H9 (cell line): Measurements from ENCODE around the gene FOS. TPM values are rescaled to one million over a fixed set of nuclear protein-coding genes. Genes with fewer than 3 reads are reported as not detected.
A peak's percentile ranks its signal among the peaks of the same experiment; 100 is the strongest.

Experiments used
- DNase-seq: peaks from one replicate; pipeline ENCODE4 v3.0.0-alpha.2; 2017
- H2AFZ ChIP-seq: one replicate; pipeline ENCODE4 v1.6.1; 2013; ENCODE audit warnings: mild to moderate bottlenecking, low read length, control low read depth, moderate library complexity
- H2AK5ac ChIP-seq: 2 replicates; pipeline ENCODE4 v1.6.1; 2013; ENCODE audit warnings: low read length, control low read depth, mixed read lengths; ENCODE audit not compliant: insufficient read length
- H2BK120ac ChIP-seq: one replicate; pipeline ENCODE4 v1.6.1; 2013; ENCODE audit warnings: low read depth, mild to moderate bottlenecking, low read length, control low read depth, inconsistent platforms; ENCODE audit not compliant: poor library complexity, severe bottlenecking
- H2BK12ac ChIP-seq: 2 replicates; pipeline ENCODE4 v1.6.1; 2013; ENCODE audit warnings: low read length, control low read depth, mixed read lengths, low read depth; ENCODE audit not compliant: insufficient read length
- H2BK15ac ChIP-seq: 2 replicates; pipeline ENCODE4 v1.6.1; 2013; ENCODE audit warnings: low read depth, low read length, control low read depth
- H2BK20ac ChIP-seq: one replicate; pipeline ENCODE4 v1.6.1; 2013; ENCODE audit warnings: low read depth, mild to moderate bottlenecking, low read length, control low read depth, inconsistent platforms; ENCODE audit not compliant: poor library complexity, severe bottlenecking
- H2BK5ac ChIP-seq: 2 replicates; pipeline ENCODE4 v1.6.1; 2013; ENCODE audit warnings: low read length, control low read depth, mixed read lengths; ENCODE audit not compliant: insufficient read length
- H3K14ac ChIP-seq: 2 replicates; pipeline ENCODE4 v1.6.1; 2013; ENCODE audit warnings: low read length, control low read depth; ENCODE audit not compliant: insufficient read depth
- H3K18ac ChIP-seq: 2 replicates; pipeline ENCODE4 v1.6.1; 2013; ENCODE audit warnings: low read depth, mild to moderate bottlenecking, mixed read lengths, low read length, control low read depth; ENCODE audit not compliant: insufficient read length
- H3K23ac ChIP-seq: 2 replicates; pipeline ENCODE4 v1.6.1; 2013; ENCODE audit warnings: low read length, control low read depth, mixed read lengths, low read depth; ENCODE audit not compliant: insufficient read length
- H3K23me2 ChIP-seq: 2 replicates; pipeline ENCODE4 v1.6.1; 2013; ENCODE audit warnings: low read depth, mild to moderate bottlenecking, mixed read lengths, low read length, control low read depth; ENCODE audit not compliant: insufficient read length, poor library complexity, severe bottlenecking
- H3K27ac ChIP-seq: 2 replicates; pipeline ENCODE4 v1.5.1; 2013; ENCODE audit warnings: low read length, control low read depth, mixed read lengths, low read depth; ENCODE audit not compliant: insufficient read length
- H3K27me3 ChIP-seq: 2 replicates; pipeline ENCODE4 v1.6.1; 2013; ENCODE audit warnings: low read length, control low read depth, inconsistent platforms; ENCODE audit not compliant: insufficient read depth
- H3K4ac ChIP-seq: 2 replicates; pipeline ENCODE4 v1.6.1; 2013; ENCODE audit warnings: low read depth, mild to moderate bottlenecking, control low read depth, inconsistent platforms, low read length, moderate library complexity
- H3K4me1 ChIP-seq: 2 replicates; pipeline ENCODE4 v1.6.1; 2013; ENCODE audit warnings: low read length, control low read depth, inconsistent platforms; ENCODE audit not compliant: insufficient read depth
- H3K4me2 ChIP-seq: 2 replicates; pipeline ENCODE4 v1.6.1; 2013; ENCODE audit warnings: low read length, control low read depth, mixed read lengths; ENCODE audit not compliant: insufficient read length, insufficient read depth
- H3K56ac ChIP-seq: 2 replicates; pipeline ENCODE4 v1.6.1; 2013; ENCODE audit warnings: low read depth, mild to moderate bottlenecking, mixed read lengths, low read length, control low read depth; ENCODE audit not compliant: insufficient read length
- H3K79me1 ChIP-seq: 2 replicates; pipeline ENCODE4 v1.6.1; 2013; ENCODE audit warnings: low read depth, mild to moderate bottlenecking, moderate library complexity, low read length, control low read depth, inconsistent platforms; ENCODE audit not compliant: insufficient read depth, poor library complexity, severe bottlenecking
- H3K79me2 ChIP-seq: 2 replicates; pipeline ENCODE4 v1.6.1; 2013; ENCODE audit warnings: low read length, control low read depth, inconsistent platforms; ENCODE audit not compliant: insufficient read depth
- H3K9ac ChIP-seq: 2 replicates; pipeline ENCODE4 v1.6.1; 2013; ENCODE audit warnings: low read length, control low read depth, mixed read lengths; ENCODE audit not compliant: insufficient read length; ENCODE audit errors: extremely low read depth
- H3K9me3 ChIP-seq: one replicate; pipeline ENCODE4 v1.6.1; 2013; ENCODE audit warnings: low read depth, low read length, inconsistent platforms; ENCODE audit not compliant: control insufficient read depth
- H3T11ph ChIP-seq: one replicate; pipeline ENCODE4 v1.6.1; 2013; ENCODE audit warnings: mild to moderate bottlenecking, low read length, control low read depth, inconsistent platforms
- H4K20me1 ChIP-seq: one replicate; pipeline ENCODE4 v1.6.1; 2013; ENCODE audit not compliant: control insufficient read depth, insufficient read length, insufficient read depth
- H4K5ac ChIP-seq: 2 replicates; pipeline ENCODE4 v1.6.1; 2013; ENCODE audit warnings: low read depth, mild to moderate bottlenecking, mixed read lengths, low read length, control low read depth; ENCODE audit not compliant: insufficient read length
- H4K8ac ChIP-seq: replicated peaks from 2 replicates; pipeline ENCODE4 v1.6.1; 2013; ENCODE audit warnings: low read length, control low read depth, mixed read lengths, low read depth; ENCODE audit not compliant: insufficient read length
- H4K91ac ChIP-seq: 2 replicates; pipeline ENCODE4 v1.6.1; 2013; ENCODE audit warnings: low read depth, mild to moderate bottlenecking, moderate library complexity, mixed read lengths, low read length, control low read depth; ENCODE audit not compliant: insufficient read length
- H3K27ac Mint-ChIP-seq, 3 experiments: 2 replicates in 2 of 3; 3 replicates in 1 of 3; pipeline ENCODE4 v1.8.0; 2020 to 2021; ENCODE audit warnings: mixed read lengths in 3 of 3, mild to moderate bottlenecking in 1 of 3, moderate library complexity in 1 of 3
- H3K27me3 Mint-ChIP-seq: 2 replicates; pipeline ENCODE4 v1.8.0; 2021; ENCODE audit warnings: low read depth, mild to moderate bottlenecking, moderate library complexity, mixed read lengths
- H3K36me3 Mint-ChIP-seq, 3 experiments: 2 replicates in 2 of 3; 3 replicates in 1 of 3; pipeline ENCODE4 v1.8.0; 2020 to 2021; ENCODE audit warnings: low read depth in 3 of 3, mixed read lengths in 3 of 3; ENCODE audit not compliant: insufficient read depth in 1 of 3
- H3K4me1 Mint-ChIP-seq, 2 experiments: 2 replicates each; pipeline ENCODE4 v1.8.0; 2020; ENCODE audit warnings: mixed read lengths in 2 of 2
- H3K4me3 Mint-ChIP-seq, 2 experiments: 2 replicates in 1 of 2; 3 replicates in 1 of 2; pipeline ENCODE4 v1.8.0; 2020 to 2021; ENCODE audit warnings: mild to moderate bottlenecking in 2 of 2, mixed read lengths in 2 of 2, moderate library complexity in 1 of 2
- H3K9me3 Mint-ChIP-seq, 2 experiments: 2 replicates in 1 of 2; 3 replicates in 1 of 2; pipeline ENCODE4 v1.8.0; 2020; ENCODE audit warnings: mild to moderate bottlenecking in 2 of 2, mixed read lengths in 2 of 2, moderate library complexity in 1 of 2
- CTCF ChIP-seq: fragments of 200-600 bp; sonication (generic); conservative IDR thresholded peaks from 3 replicates; pipeline ENCODE4 v1.8.0; 2021; ENCODE audit warnings: antibody characterized with exemption, mild to moderate bottlenecking
- WGBS: extraction: QIAGEN DNeasy Blood & Tissue Kit; methylation state at CpG from one replicate; pipeline ENCODE4 v1.1.7; 2013; ENCODE audit warnings: missing lambda C conversion rate, low lambda C conversion rate, mixed read lengths; ENCODE audit not compliant: insufficient read length; ENCODE audit errors: extremely low coverage; 5-methylcytosine and 5-hydroxymethylcytosine counted together
- total RNA-seq: library from RNA; stranded (reverse); gene quantifications from 2 replicates; pipeline ENCODE4 v1.2.1, GENCODE V29; 2021

The FOS gene
- total RNA-seq, 1 experiment from 2014 or later = 33.9 TPM

GRCh38 chr14:75286313-75286712, 7.7 kb downstream of the FOS start:
- no peak overlapping the region for H2BK12ac ChIP-seq
- no peak overlapping the region for H2AK5ac ChIP-seq
- H2BK5ac ChIP-seq = no peak overlapping the region
- H2AFZ ChIP-seq = no peak overlapping the region
- H4K20me1 ChIP-seq = no peaks in the 10 kb centered on the region
- no peaks in the 10 kb centered on the region for H3K4me1 ChIP-seq
- Mint-ChIP-seq H3K4me1 (peaks cover 21% of the 10 kb centered on the region in 2 experiments), H3K27ac (peak overlapping the region in 1 of 3 experiments; percentile 31; a peak in 1 of 7 replicates), H3K36me3 (peaks cover 6 to 16% (median 12%) of the 10 kb centered on the region in 3 experiments), H3K27me3 (peaks cover 3% of the 10 kb centered on the region), H3K9me3 (no peaks in the 10 kb centered on the region), H3K4me3 (peak overlapping the region in 1 of 2 experiments; percentile 6; a peak in 1 of 5 replicates)
- H4K8ac ChIP-seq = no peak overlapping the region
- H3K9ac ChIP-seq = no peak overlapping the region
- no peak overlapping the region for H4K91ac ChIP-seq
- no peaks in the 10 kb centered on the region for H3K27me3 ChIP-seq
- H3K9me3 ChIP-seq = no peaks in the 10 kb centered on the region
- no peak overlapping the region for H4K5ac ChIP-seq
- TF ChIP-seq CTCF = no peak
- H2BK15ac ChIP-seq = no peak overlapping the region
- H3T11ph ChIP-seq = no peak overlapping the region
- no CpG with 5 or more reads among the region's 5 CpGs for WGBS
- no peak overlapping the region for H3K56ac ChIP-seq
- H3K79me2 ChIP-seq = no peaks in the 10 kb centered on the region
- H3K18ac ChIP-seq = no peak overlapping the region
- H3K27ac ChIP-seq = no peak overlapping the region
- peak; percentile 51 for DNase-seq
- H3K4ac ChIP-seq = no peak overlapping the region
- H3K23me2 ChIP-seq = no peaks in the 10 kb centered on the region
- no peak overlapping the region for H2BK20ac ChIP-seq
- no peak overlapping the region for H2BK120ac ChIP-seq
- no peak overlapping the region for H3K4me2 ChIP-seq
- no peak overlapping the region for H3K23ac ChIP-seq
- H3K79me1 ChIP-seq = no peaks in the 10 kb centered on the region
- H3K14ac ChIP-seq = no peak overlapping the region
